Osteoblast (primary cell): ENCODE data around the gene GPRC5D. TPM values are rescaled to one million over a fixed set of nuclear protein-coding genes. Genes with fewer than 3 reads are reported as not detected.

ENCODE experiments used
- DNase-seq: peaks from one replicate; pipeline ENCODE4 v3.0.0; 2011; ENCODE audit warnings: low spot score, mixed read lengths; ENCODE audit not compliant: insufficient read length; ENCODE audit errors: missing footprints
- H2AFZ ChIP-seq: 2 replicates; pipeline ENCODE4 v1.6.0; 2011; ENCODE audit warnings: mild to moderate bottlenecking, low read length
- H3K27ac ChIP-seq: 2 replicates; pipeline ENCODE4 v1.5.1; 2011; ENCODE audit warnings: mild to moderate bottlenecking, low read depth, low read length, moderate library complexity
- H3K27me3 ChIP-seq: 2 replicates; pipeline ENCODE4 v1.6.0; 2012; ENCODE audit warnings: mild to moderate bottlenecking, control low read depth, inconsistent platforms, low read length, moderate library complexity; ENCODE audit not compliant: insufficient read depth
- H3K36me3 ChIP-seq: 2 replicates; pipeline ENCODE4 v1.5.1; 2011; ENCODE audit warnings: mild to moderate bottlenecking, low read length, control low read depth, moderate library complexity; ENCODE audit not compliant: insufficient read depth
- H3K4me1 ChIP-seq: 2 replicates; pipeline ENCODE4 v1.5.1; 2011; ENCODE audit warnings: mild to moderate bottlenecking, low read length, control low read depth, moderate library complexity; ENCODE audit not compliant: insufficient read depth
- H3K4me2 ChIP-seq: 2 replicates; pipeline ENCODE4 v1.6.0; 2011; ENCODE audit warnings: mild to moderate bottlenecking, low read length; ENCODE audit not compliant: insufficient read depth
- H3K4me3 ChIP-seq: fragments of 200-600 bp; sonication (generic); 3 replicates; pipeline ENCODE4 v1.5.1; 2012; ENCODE audit warnings: mild to moderate bottlenecking, low read length, inconsistent platforms; ENCODE audit not compliant: insufficient read depth
- H3K79me2 ChIP-seq: 2 replicates; pipeline ENCODE4 v1.6.0; 2012; ENCODE audit warnings: mild to moderate bottlenecking, low read length, control low read depth, inconsistent platforms; ENCODE audit not compliant: insufficient read depth
- H3K9me3 ChIP-seq: 2 replicates; pipeline ENCODE4 v1.5.1; 2011; ENCODE audit warnings: low read depth, low read length, control low read depth
- H4K20me1 ChIP-seq: 2 replicates; pipeline ENCODE4 v1.6.0; 2012; ENCODE audit warnings: mild to moderate bottlenecking, low read length, control low read depth; ENCODE audit not compliant: insufficient read depth
- total RNA-seq: library from RNA; depleted of rRNA; stranded (reverse); fragments of >200 nt; gene quantifications from 2 replicates; pipeline ENCODE4 v1.2.3, GENCODE V29; 2012
- TF ChIP-seq, protein P1 (sequence below): IDR thresholded peaks from 2 replicates; pipeline ENCODE4 v1.5.1; 2011; ENCODE audit warnings: mild to moderate bottlenecking, low read depth, low read length, moderate library complexity; ENCODE audit errors: extremely low read depth

Gene GPRC5D
- total RNA-seq, 1 donor, result not detected

DNA sequence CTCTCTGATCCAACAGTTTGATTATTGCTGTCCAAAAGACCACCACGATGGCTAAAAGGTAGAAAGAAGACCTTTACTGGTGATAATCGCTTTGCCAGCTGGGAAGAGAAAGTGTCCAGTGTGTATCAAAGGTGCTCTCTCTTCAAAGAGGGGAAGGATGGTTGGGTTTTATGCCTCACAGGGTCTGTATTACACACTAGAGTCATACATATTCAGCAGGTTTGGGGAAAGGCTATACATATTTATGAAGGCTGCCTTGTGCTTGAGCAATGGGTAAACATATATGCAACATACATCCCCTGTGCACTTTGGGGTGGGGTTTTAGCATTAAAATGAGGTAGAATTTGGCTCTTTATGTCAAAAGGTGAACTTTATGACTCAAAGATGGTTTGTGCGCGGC is 18.2 kb downstream of the GPRC5D start:
- H3K79me2 ChIP-seq, result no peaks in the 10 kb centered on the region
- no peak for DNase-seq

DNA sequence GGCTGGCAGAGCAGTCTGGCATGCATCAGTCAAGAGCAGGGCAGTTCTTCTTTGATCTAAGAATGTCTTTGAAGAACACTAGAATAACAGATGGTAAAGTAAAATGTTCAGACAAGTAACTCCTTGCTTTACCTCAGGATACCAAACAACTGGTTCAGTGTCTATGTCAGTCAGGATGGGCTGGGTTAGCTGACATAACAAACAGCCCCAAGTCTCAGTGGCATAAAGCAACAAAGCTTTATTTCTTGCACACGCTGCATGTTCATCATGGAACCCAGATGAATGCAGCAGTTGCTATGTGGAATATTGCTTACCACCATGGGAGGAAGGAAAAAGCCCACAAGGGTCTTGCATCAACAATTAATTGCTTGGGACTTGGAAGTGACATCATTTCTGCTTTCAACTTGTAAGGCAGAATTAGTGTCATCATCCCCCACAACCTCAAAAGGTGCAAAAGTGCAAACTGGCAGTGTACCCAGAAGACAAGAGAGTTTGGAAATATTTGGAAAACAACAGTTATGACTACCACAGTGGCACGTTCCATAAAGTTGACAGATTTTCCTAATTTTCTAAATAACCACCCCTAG is 21.2 kb downstream of the GPRC5D start:
- Histone ChIP-seq H3K36me3 (no peaks in the 10 kb centered on the region), H3K27ac (no peak overlapping the region), H3K79me2 (no peaks in the 10 kb centered on the region), H3K4me1 (peaks cover 14% of the 10 kb centered on the region), H3K4me3 (no peak overlapping the region), H4K20me1 (no peaks in the 10 kb centered on the region), H3K4me2 (no peak overlapping the region), H3K27me3 (no peaks in the 10 kb centered on the region), H3K9me3 (no peaks in the 10 kb centered on the region), H2AFZ (no peak overlapping the region)
- no peak for DNase-seq
- TF ChIP-seq, protein P1, sequence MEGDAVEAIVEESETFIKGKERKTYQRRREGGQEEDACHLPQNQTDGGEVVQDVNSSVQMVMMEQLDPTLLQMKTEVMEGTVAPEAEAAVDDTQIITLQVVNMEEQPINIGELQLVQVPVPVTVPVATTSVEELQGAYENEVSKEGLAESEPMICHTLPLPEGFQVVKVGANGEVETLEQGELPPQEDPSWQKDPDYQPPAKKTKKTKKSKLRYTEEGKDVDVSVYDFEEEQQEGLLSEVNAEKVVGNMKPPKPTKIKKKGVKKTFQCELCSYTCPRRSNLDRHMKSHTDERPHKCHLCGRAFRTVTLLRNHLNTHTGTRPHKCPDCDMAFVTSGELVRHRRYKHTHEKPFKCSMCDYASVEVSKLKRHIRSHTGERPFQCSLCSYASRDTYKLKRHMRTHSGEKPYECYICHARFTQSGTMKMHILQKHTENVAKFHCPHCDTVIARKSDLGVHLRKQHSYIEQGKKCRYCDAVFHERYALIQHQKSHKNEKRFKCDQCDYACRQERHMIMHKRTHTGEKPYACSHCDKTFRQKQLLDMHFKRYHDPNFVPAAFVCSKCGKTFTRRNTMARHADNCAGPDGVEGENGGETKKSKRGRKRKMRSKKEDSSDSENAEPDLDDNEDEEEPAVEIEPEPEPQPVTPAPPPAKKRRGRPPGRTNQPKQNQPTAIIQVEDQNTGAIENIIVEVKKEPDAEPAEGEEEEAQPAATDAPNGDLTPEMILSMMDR, result no peak

More for the DNA sequence above, 18.2 kb downstream of the GPRC5D start:
- Histone ChIP-seq H3K36me3 (no peaks in the 10 kb centered on the region), H2AFZ (no peak overlapping the region), H3K4me2 (no peak overlapping the region), H3K9me3 (no peaks in the 10 kb centered on the region), H3K4me1 (no peaks in the 10 kb centered on the region), H3K27ac (no peak overlapping the region), H3K4me3 (no peak overlapping the region), H3K27me3 (no peaks in the 10 kb centered on the region), H4K20me1 (no peaks in the 10 kb centered on the region)
- TF ChIP-seq, protein P1, result no peak

DNA sequence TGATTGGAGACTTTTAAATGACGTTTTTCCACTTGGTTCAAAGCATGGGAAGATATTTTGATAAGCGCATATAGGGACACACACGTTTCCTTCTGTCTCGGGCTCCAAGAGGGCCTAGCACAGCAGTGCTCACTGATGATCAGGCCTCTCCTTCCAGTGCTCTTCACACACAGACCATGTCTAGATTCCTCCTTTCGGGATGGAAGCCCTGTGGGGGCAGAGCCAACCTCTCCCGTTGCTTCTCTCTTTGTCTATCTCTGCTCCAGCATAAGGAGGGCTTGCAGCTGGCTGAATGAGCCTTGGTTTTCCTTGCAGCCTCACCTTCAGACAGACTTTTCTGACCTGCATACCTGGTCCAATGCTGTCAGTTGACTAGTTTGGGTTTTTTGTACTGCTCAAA is 22.3 kb downstream of the GPRC5D start:
- Histone ChIP-seq H3K4me2 (no peak overlapping the region), H3K36me3 (no peaks in the 10 kb centered on the region), H3K4me3 (no peak overlapping the region), H3K27me3 (no peaks in the 10 kb centered on the region), H3K4me1 (peaks cover 22% of the 10 kb centered on the region), H4K20me1 (no peaks in the 10 kb centered on the region), H2AFZ (no peak overlapping the region), H3K79me2 (no peaks in the 10 kb centered on the region), H3K27ac (no peak overlapping the region), H3K9me3 (no peaks in the 10 kb centered on the region)
- DNase-seq, result no peak
- TF ChIP-seq, protein P1, result no peak

DNA sequence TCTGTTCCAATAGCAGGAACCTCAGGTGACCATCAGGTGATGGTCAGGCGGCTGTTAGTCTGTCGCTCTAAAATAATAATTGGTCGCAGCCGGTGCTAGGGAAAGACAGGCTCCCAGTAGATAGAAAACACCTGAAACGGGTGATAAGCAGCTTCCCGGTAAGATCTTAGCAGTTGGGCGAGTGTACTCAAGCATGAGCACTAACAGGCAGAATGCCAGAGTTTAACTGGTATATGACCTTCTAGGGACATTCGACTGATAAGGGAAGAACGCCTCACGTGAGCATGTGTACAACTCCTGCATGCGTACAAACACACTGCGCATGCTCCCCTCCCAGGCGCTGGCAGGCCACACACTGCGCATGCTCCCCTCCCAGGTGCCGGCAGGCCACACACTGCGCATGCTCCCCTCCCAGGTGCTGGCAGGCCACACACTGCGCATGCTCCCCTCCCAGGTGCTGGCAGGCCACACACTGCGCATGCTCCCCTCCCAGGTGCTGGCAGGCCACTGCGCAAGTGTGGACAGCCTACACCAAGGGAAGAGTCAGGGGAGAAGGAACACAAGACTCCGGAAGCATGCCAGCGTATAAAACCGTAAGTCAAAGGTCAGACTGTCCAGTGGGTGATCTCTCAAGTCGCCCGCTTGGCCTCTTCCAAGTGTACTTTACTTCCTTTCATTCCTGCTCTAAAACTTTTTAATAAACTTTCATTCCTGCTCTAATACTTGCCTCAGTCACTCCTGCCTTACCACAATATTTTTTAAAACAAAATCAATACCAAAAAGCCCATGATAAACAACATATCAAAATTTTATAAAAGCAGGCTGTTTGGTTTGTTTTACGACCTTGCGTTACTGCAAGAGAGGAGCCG is 24.5 kb downstream of the GPRC5D start:
- Histone ChIP-seq H3K36me3 (no peaks in the 10 kb centered on the region), H3K27me3 (no peaks in the 10 kb centered on the region), H4K20me1 (no peaks in the 10 kb centered on the region), H3K9me3 (no peaks in the 10 kb centered on the region), H3K4me2 (no peak overlapping the region), H2AFZ (no peak overlapping the region), H3K79me2 (no peaks in the 10 kb centered on the region), H3K4me1 (peaks cover 22% of the 10 kb centered on the region), H3K4me3 (no peak overlapping the region), H3K27ac (no peak overlapping the region)
- TF ChIP-seq, protein P1, result no peak
- DNase-seq, result no peak
